NCI-H2227 (cell line): ENCODE data around the gene RADIL.

Experiments used
- DNase-seq: peaks from one replicate; lab custom pipeline; 2025; ENCODE audit not compliant: unreplicated experiment; lab: John Stamatoyannopoulos, UW

The RADIL gene

DNA sequence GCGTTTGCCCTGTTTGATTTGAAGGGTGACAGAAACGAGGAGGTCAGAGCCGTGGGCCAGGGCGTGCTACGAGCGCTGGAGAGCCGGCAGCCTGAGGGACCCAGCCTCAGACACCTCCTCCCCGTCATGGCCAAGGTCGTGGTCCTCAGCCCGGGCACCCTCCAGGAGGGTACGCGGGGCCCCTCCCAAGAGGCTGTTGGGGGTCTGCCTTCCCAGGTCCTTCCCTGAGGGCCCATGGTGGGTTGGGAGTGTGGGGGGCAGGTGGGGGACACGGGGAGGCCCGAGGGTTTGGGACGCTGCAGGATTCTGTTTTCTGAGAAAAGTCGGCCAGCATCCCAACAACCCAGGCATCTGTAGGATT lies 100.2 kb downstream of the RADIL start:
- no peak for DNase-seq

DNA sequence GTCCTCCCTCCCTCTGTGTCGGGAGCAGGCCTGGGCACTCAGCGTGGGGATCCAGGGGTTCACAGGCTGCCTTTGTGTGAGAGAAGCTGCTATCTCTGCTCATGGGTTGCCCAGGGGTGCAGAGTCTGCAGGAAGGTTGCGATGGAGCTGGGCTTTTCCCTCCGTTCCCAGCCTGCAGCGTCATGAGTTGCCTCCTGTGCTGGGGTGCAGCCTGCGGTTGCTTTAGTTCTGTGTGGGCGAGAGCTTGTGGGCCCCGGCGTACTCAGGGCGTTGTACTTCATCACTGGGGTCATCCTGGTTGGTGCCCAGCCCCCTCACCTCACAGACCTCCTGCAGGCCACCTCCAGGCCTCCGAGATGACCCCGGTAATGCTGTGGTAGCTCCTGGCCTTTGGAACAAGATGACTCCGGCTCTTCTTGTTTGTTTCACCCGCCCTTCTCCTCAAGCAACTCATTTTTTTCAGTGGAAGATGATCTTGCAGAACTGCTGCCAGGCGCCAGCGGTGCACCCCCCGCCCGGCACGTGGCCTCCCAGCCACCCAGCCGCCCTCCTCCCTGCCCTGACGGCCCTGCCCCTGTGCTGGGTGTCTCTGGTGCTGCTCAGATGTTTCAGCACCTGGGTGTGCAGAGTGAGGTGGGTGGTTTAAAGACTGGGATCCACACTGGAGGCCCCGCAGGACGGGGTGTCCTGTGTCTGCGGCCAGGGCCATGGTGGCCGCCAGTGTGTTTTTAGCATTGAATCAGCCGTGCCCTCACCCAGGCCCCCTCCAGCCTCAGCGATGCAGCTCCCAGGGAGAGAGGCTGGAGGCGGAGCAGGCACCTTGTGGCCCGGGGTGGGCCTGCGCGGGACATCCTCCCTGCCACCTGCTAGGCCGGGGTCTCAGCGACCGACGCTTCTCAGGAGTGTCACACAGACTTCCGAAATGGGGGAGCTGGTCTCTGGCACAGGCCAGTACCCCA lies 100.9 kb downstream of the RADIL start:
- no peak for DNase-seq

DNA sequence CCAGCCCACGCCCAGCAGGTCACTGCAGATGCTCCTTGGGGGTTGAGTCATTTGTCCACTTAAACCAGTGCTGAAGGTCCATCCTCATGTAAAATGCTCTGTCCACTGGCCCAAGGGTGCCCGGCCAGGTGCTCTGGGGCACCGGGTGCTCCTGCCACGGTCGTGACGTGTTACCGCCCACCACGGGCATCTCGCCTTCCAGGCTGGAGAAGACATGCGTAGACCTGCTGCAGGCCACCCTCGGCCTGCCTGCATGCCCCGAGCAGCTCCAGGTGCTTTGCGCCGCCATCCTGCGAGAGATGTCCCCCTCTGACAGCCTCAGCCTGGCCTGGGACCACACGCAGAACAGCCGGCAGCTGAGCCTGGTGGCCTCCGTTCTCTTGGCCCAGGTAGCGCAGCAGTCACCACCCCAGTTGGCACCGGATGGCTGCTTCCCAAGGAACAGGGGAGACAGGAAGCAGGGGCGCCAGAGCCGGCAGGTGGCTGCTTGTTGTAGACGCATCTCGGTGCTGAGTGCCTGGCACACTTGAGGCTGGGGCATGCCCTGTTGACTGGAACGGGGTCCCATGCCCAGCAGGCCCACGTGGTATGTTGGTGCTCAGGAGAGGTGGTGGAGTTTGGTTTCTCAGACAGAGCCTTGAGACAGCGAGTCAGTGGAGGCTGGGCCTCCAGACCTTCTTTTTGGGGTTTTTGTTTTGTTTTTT lies 102.0 kb downstream of the RADIL start:
- DNase-seq: no peak

DNA sequence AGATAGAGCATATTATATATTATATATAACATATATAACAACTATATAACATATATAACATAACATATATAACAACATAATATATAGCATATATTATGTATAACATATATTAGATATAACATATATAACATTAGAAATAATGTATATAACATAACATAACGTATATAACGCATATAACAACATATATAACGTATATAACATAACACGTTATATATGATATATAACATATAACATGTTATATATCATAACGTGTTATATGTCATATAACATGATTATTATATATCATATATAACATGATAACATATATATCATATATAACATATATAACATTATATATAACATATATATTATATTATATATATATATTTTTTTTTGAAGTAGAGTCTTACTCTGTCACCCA lies 104.4 kb downstream of the RADIL start:
- DNase-seq: no peak

DNA sequence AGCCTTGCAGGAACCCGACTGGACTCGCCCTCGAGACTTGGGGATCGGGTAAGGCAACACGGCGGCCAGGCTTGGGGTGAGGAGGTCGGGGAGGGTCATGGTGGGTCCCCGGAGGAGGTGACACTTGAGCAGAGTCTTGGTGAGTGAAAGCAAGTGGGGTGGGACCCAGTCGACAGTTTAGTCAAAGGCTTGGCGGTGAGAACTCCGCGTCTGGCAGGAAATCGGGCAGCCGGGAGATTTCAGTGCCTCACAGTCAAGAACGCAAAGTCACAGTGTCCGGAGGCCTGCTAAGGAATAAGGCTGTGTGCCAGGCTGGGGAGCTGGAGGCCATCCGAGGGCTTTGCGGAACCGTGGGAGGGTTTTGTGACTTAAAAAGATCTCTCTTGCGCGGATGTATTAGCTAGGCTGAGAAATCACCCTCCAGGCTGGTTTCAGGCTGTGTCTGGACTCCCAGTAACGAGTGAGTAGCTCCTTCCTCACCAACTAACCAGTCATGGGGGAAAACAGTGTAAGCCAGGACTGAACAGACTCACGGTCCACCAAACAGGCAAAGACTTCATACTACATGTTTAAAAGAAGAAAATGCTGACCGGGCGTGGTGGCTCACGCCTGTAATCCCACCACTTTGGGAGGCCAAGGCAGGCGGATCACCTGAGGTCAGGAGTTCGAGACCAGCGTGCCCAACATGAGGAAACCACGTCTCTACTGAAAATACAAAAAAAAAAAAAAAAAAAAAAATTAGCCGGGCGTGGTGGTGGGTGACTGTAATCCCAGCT lies 107.5 kb downstream of the RADIL start:
- peak; percentile 30 for DNase-seq

DNA sequence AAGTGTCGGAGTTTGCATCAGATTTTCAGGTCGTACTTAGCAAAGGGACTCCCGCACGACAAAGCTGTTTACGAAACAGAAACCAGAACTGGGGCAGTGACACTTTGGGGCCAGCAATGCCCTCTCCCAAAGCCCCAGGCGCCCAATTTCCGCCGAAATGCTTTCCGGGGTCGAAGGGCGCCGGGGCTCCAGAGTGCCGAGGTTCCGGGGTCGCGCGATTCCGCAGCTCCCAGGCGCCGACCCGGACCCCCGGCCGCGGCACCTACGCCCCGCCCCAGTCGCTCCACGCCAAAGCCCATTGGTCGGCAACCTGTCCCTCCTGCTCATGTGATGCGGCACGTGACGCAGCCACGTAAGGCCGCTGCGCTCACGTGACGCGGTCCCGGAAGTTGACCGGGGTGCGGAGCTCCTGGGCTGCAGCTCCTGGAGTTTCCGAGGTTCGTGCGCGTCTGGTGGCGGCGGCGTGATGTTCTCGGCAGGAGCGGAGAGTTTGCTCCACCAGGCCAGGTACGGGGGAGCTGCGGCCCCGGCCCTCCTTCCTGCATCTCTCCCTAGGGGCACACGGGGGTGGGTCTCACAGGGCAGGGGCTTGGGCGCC lies 108.2 kb downstream of the RADIL start, which contains the start of gene AP5Z1:
Gene AP5Z1, plus strand, starts transcription at position 374 of the 598 bp plus-strand sequence. Its CDS starts 93 bp downstream, at position 467.
- peak; percentile 95 for DNase-seq

DNA sequence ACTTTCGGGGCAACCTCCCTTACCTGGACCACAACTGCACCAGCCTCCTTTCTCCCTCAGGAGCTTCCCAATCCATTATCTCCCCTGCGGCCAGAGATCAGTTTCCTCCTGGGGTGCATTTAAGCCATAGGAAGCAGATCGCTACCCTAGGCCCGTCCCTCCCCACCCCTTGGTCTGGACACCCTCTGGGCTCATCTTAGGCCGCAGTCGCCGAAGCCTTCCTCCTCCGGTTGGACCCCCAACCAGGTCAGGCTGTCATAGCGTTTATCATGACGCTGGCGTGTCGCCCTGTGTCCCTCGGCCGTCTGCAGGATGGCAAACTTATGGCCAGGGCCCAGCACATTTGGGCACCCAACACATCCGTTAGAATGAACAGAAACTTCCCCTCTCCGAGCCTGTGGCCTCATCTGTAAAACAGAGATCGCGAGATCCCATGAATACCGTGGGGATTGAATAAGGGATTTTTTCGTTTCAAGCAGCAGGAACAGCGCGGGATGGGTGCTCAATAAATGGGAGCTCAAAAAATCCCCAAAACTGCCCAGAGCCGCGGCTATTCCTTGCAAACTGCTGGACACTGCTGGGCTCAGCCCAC lies 108.8 kb downstream of the RADIL start:
- DNase-seq: peak; percentile 48

DNA sequence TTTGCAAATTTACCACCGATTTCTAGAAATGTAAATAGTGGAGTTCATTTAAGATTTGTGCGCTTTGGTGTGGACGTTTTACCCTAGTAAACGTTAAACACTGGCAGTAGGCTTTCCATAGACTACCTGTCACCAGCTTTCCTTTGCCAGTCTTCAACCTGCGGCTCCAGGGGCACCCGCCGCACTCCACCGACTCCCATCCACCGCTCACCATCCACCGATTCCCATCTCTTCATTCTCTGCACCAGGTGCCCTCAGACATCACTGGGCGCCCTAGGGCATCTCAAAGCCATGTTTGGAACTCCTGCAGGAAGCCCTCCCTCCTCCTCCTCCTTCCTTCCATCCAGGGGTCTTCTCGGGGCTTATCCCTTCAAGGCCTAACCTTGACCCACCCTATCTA lies 109.5 kb downstream of the RADIL start:
- DNase-seq: no peak

DNA sequence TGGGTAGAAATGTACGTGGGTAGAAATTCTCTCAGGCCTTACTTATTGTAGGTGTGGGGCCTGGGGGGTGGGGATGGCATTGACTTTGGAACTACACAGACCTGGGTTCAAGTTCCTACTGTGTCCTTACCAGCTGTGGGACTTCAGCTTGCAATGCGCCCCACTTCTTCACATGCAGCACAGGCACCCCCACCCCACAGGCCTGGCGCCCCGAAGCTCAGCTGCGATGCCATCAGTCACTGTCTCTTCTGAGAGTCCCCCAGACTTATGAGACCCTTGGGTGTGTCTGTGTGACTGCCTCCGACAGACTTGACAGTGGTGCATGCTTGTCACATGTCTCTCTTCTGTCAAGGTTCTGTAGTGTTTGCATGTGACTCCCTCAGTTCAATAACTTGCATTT lies 111.2 kb downstream of the RADIL start:
- DNase-seq: no peak

DNA sequence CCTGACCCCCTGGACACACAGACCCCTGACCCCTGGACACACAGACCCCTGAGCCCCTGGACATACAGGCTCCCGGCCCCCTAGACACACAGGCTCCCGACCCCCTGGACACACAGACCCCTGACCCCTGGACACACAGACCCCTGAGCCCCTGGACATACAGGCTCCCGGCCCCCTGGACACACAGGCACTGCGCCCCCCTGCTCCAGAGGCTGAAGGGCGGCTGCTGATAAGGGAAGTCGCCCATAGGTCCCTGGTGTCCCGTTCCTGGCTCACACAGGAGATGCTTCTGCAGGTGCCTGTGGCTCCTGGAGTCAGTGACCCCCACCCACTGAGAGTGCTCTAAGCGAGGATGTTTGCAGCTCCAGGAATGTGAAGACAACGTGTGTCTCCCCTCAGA lies 111.8 kb downstream of the RADIL start:
- no peak for DNase-seq

DNA sequence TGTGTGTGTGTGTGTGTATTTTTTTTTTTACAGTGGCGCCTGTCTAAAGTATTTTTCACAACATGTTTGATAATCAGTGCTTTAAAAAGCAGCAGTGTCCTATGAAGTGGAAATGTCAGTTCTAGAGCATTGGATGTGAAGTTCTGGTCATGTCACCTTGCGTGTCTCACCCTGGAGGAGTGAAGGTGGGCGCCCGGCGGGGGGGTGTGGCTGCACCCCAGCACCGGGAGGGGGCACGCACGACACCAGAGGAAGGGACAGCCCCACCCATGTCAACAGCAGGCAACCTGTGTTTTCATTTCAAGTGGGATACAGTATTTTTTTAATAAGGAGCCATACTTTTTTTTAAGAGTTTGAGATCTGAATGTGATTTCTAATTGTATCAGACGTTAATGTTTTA lies 112.6 kb downstream of the RADIL start:
- no peak for DNase-seq

DNA sequence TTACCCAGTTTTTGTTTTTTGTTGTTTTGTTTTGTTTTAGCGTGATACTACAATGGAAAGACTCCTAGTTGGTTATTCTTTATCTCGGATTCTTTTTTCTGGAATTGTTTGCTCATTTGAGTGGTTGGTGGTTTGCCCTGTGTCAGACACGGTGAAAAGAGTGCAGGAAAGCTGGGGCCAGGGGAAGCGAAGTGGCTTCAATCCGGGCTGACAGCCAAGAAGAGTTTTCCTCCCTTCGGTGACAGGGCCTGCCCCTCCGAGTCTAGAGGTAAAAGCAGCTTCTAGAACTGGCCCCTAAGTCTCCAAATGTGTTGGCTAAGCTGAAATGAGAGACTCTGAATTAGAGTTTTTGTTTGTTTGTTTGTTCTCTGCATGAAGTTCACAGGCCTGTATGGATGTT lies 113.8 kb downstream of the RADIL start:
- DNase-seq: no peak

DNA sequence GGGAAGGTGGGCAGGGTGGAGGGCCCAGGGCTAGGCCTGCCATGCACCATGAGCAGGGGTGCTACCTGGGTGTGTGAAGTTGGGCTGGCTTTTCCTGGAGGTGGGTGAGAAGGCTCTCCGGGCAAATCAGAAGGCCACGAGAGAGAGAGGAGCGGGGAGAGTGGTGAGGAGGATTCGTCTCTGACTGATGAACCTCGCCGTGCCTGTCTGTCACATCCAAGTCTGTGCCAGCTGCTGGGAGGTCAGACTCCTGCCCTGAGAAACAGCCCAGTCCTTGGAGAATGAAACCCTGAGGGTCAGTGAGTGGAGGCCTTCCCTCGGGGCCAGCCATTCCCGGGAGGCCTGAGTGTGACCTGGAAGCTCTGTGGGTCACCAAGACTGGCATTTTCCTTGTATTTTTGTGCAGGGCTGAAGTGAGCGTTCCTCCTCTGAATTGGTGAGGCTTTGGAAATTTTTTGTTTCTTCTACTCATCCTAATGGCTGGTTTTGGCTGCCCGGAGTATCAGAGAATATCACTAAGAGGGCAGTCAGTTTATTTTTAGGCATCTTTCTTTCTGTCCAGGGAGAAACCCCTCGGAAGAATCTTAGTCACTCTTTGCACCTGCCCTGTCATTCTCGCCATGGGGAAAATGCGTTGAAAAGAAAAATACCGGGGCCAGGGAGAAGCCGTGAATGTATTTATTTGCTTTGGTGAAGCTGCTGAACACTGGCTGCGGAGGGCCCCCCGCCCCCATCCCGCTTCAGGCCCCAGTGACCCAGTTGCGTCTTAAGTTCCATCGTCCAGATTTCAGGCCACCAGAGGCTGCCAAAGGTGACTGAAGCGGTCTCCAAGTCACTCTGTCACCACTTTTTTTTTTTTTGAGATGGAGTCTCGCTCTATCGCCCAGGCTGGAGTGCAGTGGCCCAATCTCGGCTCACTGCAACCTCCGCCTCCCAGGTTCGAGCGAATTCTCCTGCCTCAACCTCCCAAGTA lies 114.6 kb downstream of the RADIL start:
- no peak for DNase-seq

DNA sequence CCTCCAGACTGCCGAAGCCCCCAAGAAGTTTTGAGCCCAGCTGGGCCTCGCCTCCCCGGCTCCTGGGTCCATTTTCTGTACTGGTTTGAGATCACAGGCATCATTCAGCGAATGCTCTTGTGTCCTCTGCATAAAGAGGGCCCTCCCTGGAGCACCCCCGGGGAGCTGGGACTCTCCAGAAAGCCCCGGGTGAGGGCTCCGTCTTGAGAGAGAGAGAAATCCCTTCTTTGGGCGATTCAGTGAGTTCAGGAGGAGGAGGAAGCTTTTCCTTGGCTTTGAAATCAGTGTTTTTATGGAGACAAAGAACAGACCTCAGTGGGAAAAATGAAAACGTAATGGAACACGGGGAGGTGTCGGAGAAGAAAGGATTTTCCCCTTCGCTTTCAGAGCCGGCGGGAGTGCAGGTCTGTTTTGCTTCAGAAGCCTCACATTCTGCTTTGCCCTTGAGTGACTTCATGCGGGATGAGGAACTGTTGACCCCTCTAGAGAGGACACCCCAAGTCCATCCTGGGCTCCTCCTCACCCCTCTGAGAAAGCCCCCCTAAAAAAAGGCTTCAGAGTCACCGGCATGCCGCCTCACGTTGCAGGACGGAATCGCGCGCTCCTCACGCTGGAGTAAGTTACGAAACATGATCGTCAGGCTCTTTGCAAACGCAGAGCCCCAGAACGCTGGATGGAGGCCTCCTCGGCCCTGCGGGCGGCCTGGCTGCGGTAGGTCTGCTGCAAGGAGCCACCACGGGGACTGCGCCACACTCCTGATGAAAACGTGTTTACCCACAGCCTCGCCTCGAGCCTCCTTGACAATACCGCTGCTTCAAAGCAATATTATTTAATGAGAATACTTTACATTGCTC lies 116.6 kb downstream of the RADIL start:
- DNase-seq: no peak

DNA sequence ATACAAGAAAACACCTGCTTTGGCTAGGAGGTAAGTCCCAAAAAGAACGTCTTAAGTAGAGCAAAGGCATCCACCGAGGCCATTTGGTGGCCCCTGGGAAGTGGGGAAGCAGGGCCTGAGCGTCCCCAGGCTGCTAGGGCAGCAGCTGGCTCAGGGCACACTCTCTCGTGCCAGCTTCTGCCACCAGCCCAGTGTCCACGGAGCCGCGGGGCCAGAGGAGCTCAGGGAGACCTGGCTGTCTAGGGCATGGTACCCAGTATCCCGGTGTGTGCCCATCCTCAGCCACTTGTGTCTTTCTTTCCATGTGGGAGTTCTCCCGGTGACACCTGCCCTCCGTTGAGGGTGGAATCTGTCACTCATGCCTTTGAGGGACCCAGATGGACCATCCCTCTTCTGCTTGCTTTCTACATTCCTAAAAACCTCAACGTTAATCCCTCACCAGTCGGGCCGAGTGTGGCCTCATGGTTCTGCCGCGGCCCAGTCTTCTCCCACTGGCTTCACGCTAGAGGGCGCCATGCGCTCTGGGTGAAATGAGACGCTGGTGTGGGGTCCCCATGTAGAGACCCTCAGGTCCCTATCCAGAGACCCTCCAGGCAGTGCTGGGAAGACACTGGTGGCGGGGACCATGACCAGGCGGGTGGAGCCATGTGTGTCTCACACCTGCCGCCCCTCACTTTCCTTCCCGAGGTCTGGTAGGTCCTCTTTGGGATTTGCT lies 117.6 kb downstream of the RADIL start:
- DNase-seq: no peak

DNA sequence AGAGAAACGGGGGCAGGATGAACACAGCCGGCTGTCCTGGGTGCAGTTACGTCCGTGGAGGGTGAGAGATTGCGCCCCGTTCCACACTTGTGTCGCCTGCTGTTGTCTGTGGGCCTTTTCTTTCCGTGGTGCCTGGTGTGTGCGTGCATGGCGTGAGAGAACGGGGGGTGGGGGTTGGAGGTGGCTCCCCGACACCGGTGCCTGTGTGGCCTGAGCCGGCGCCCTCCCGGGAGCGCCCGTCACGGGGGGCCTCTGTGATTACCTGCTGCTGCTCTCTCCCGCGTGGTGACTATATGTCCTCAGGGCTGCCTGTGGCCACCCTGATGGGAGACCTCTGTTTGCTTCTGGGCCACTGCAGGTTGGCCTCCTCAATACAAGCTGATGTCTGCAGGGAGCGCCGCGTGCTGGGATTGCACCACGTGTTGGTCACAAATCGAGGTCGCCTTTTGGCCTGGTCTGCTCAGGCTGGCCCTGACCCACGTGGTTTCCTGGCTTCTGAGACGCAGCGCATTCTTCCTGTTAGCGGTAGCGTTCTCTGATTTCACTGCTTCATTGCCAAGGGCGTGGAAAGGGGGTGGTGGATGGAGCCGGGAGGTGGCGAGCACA lies 119.0 kb downstream of the RADIL start:
- DNase-seq: no peak

DNA sequence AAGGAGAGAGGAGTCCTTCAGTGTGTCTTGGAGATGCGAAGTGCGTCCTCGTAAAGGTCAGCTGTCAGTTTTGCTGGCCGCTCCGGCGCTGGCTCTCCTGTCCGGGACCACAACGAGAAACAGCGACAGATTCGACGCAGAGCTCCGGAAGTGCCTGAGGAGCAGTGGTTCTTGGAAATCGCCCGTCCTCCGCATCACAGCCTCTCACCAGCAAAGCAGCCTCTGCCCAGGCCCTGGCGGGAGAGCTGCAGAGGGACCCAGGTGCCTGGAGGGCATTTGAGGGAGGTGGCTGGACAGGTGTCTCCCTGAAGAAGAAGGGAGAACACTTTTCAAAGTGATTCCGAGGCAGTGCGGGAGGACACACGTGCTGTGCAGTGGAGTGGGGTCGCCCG lies 119.7 kb downstream of the RADIL start:
- DNase-seq: no peak
